ENCODE measurements around the gene WIPF3.

- TF ChIP-seq ZNF274 (IDR thresholded peaks at IDR 0.05; ENCODE audit: low read depth, low read length) (no peak), SUZ12 (IDR thresholded peaks at IDR 0.05; ENCODE audit: extremely low read depth, insufficient read depth, insufficient read length) (no peak)
Observed at GRCh38 chr7:29763266-29763665, 43.0 kb upstream of the WIPF3 start.
